Measurements from ENCODE around the gene MFAP2. TPM values are rescaled to one million over a fixed set of nuclear protein-coding genes. Genes with fewer than 3 reads are reported as not detected.

MFAP2 gene
- total and polyA plus RNA-seq, 2 of the 8 experiments (the other 6 are each of a cell fraction or from before 2014, with no cell fraction given): 172 to 326 TPM

DNA sequence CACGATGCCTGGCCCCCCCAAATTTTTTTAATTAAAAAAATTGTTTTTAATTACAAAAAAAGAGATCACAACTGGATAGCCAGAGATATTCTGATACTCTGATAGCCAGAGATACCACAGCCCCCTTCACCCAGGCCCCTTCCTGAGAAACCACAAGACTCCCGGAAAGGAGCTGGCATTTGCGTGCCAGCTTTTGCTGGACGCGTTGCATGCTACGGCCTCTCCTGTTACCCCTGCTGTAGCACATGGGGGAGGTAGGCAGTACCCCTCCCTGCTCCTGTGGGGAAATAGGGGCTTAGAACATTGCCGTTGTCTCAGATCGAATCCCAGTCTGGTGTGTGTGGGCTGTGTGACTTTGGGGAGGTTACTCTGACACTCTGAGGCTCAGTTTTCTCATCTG is 22.7 kb downstream of the MFAP2 start (continued):
- no peak for TF ChIP-seq BCL11A (IDR thresholded peaks at IDR 0.05; ENCODE audit: low read depth in 2 of 2, low read length in 2 of 2)
